Measurements from ENCODE around the gene MAU2. TPM values are rescaled to one million over a fixed set of nuclear protein-coding genes. Genes with fewer than 3 reads are reported as not detected.
A peak's percentile ranks its signal among the peaks of the same experiment; 100 is the strongest.
"Not testable (repeated sequence)": the region's sequence is repeated elsewhere in the genome, so short reads cannot be mapped to it uniquely, and the experiment has no call there.

Gene MAU2
- total RNA-seq, 1 donor from 2014 or later, result 45.4 TPM

DNA sequence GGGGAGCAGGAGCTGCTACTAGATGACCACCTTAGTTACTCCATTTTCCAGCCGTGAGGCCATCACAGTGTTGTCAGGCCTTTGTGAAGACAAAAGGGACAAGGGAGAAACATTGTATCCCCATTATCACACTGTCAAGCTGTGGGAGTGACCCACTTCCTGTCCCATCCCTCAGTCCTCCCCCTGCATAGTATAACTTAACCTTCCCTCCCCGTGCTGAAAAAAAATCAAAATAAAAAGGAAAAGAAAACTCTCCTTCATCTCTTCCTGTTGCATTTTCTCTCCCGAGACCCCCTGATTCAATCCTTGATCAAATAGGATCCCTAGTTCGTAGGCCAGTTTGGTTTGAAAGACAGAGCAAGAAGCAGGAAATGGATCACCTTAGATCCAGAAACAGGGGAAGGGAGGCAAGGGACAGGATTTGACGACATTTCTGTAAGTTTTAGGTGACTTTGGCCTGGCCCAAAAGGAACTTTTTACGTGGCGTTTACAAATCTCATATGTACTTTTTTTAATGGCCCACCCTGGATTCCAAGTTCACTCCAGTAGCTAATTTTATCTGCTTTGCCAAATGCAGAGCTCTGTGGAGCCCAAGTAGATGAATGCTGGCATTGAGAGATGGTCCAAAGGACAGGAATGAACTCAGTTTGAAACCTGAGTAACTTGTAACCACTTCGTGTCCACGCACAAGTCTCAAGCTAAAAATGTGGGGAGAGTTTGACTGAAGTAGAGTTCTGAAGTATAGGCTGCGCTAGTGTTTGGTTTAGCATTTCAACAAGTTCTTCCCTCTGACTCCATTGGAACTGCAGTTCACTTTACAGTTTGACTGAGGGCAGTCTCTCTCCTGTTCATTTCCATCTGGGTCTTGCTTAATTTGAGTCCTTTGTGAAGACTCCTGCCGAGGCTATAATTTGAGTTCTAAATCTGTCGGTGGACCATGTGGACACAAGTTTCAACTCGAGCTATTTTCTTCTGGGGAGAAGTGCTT, 68.2 kb downstream of the MAU2 start:
- peak; percentile 4 for DNase-seq (ENCODE audit: low spot score)
- Mint-ChIP-seq H3K27ac (ENCODE audit: unreplicated experiment) (peak overlapping the region; percentile 82), H3K4me1 (ENCODE audit: low read depth) (peaks cover 35% of the 10 kb centered on the region), H3K27me3 (ENCODE audit: low read depth) (no peaks in the 10 kb centered on the region), H3K9me3 (ENCODE audit: low read depth) (no peaks in the 10 kb centered on the region), H3K4me3 (ENCODE audit: unreplicated experiment) (peak overlapping the region; percentile 38), H3K36me3 (ENCODE audit: low read depth) (no peaks in the 10 kb centered on the region)
- TF ChIP-seq, protein P1, sequence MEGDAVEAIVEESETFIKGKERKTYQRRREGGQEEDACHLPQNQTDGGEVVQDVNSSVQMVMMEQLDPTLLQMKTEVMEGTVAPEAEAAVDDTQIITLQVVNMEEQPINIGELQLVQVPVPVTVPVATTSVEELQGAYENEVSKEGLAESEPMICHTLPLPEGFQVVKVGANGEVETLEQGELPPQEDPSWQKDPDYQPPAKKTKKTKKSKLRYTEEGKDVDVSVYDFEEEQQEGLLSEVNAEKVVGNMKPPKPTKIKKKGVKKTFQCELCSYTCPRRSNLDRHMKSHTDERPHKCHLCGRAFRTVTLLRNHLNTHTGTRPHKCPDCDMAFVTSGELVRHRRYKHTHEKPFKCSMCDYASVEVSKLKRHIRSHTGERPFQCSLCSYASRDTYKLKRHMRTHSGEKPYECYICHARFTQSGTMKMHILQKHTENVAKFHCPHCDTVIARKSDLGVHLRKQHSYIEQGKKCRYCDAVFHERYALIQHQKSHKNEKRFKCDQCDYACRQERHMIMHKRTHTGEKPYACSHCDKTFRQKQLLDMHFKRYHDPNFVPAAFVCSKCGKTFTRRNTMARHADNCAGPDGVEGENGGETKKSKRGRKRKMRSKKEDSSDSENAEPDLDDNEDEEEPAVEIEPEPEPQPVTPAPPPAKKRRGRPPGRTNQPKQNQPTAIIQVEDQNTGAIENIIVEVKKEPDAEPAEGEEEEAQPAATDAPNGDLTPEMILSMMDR (IDR thresholded peaks at IDR 0.05), result no peak

DNA sequence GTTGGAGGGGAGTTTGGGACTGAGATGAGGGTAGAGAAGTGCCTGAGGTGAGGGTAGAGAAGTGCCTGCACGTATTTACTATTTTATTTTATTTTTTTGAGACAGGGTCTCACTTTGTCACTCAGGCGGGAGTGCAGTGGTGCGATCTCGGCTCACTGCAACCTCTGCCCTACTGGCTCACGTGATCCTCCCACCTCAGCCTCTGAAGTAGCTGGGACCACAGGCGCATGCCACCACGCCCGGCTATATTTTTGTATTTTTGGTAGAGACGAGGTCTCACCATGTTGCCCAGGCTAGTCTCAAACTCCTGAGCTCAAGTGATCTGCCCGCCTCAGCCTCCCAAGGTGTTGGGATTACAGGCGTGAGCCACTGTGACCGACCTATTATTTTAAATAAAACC, 69.1 kb downstream of the MAU2 start:
- H3K27ac Mint-ChIP-seq (ENCODE audit: unreplicated experiment), result peak overlapping the region; percentile 82
- peak; percentile 24 for DNase-seq (ENCODE audit: low spot score)
- not testable (repeated sequence) for H3K9me3 Mint-ChIP-seq (ENCODE audit: low read depth); H3K27me3 Mint-ChIP-seq (ENCODE audit: low read depth); H3K4me3 Mint-ChIP-seq (ENCODE audit: unreplicated experiment); H3K36me3 Mint-ChIP-seq (ENCODE audit: low read depth)
- H3K4me1 Mint-ChIP-seq (ENCODE audit: low read depth), result peaks cover 38% of the 10 kb centered on the region

DNA sequence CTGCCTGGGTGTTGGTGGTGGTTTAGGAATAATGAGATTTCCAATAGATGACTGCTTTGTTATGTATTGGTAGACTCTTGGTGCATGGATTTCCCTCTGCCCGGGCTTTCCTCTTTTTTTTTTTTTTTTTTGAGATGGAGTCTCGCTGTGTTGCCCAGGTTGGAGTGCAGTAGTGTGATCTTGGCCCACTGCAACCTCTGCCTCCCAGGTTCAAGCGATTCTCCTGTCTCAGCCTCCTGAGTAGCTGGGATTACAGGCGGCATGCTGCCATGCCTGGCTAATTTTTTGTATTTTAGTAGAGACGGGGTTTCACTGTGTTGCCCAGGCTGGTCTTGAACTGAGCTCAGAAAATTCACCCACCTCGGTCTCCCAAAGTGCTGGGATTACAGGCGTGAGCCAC, 73.7 kb downstream of the MAU2 start:
- H3K4me3 Mint-ChIP-seq (ENCODE audit: unreplicated experiment); DNase-seq (ENCODE audit: low spot score); H3K36me3 Mint-ChIP-seq (ENCODE audit: low read depth); H3K27me3 Mint-ChIP-seq (ENCODE audit: low read depth); H3K9me3 Mint-ChIP-seq (ENCODE audit: low read depth); H3K27ac Mint-ChIP-seq (ENCODE audit: unreplicated experiment): not testable (repeated sequence)
- peaks cover 16% of the 10 kb centered on the region for H3K4me1 Mint-ChIP-seq (ENCODE audit: low read depth)

DNA sequence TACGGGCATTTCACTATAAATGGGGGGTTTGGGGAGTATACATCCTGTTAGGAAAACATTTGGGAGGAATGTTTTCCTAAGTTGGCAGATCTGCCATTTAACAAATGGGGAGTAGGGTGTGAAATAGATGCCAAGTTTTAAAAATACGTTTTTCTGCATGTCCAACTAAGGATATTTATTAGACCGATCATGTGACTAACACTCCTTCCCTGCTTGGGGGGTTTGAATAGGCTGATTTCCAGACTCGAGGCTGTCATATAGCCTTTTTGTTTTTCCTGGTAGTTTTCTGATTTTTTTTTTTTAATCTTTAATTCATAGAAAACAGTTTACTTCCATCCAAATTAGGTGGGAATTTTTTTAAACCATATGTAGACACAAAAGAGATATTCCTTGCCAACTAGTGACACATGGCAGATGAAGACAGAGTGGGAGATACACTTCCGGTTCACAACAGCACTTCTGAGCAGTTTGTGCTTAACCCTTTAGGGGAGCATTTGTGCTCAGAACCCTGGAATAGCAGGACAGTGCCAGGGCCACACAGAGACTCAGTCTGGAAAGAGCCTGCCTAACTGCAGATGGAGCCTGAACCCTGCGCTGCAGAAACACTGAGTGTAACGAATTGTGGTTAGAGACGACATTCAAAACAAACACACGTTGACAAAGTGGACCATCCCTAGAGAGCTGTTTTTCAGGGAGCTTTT, 79.3 kb downstream of the MAU2 start:
- peaks cover 37% of the 10 kb centered on the region for H3K4me1 Mint-ChIP-seq (ENCODE audit: low read depth)
- TF ChIP-seq, protein P1 (IDR thresholded peaks at IDR 0.05), result no peak
- DNase-seq (ENCODE audit: low spot score), result no peak
- no peaks in the 10 kb centered on the region for H3K9me3 Mint-ChIP-seq (ENCODE audit: low read depth)
- H3K36me3 Mint-ChIP-seq (ENCODE audit: low read depth), result no peaks in the 10 kb centered on the region
- peak overlapping the region; percentile 7 for H3K4me3 Mint-ChIP-seq (ENCODE audit: unreplicated experiment)
- H3K27me3 Mint-ChIP-seq (ENCODE audit: low read depth), result no peaks in the 10 kb centered on the region
- peak overlapping the region; percentile 81 for H3K27ac Mint-ChIP-seq (ENCODE audit: unreplicated experiment)

DNA sequence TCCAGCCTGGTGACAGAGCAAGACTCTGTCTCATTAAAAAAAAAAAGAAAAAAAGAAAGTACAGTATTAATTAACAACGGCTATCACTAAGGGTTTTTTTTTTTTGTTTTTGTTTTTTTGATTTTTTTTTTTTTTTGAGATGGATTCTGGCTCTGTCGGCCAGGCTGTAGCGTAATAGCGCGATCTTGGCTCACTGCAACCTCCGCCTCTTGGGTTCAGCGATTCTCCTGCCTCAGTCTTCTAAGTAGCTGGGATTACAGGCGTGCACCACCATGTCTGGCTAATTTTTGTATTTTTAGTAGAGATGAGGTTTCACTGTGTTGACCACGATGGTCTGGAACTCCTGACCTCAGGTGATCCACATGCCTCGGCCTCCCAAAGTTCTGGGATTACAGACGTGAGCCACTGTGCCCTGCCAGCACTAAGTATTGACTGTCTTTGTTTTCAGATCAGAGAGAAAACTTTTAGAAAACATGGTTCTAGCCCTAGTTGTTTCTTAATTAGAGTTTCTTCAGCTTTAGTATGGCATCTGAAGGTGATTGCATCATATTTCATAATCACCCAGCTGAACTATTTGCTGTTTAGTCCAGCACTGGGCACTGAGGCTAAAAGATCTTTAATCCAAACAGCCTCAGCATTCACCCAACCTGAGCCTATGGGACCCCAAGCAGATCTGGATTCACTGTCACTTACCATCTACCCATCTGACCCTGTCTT, 82.2 kb downstream of the MAU2 start:
- Mint-ChIP-seq H3K4me1 (ENCODE audit: low read depth) (peaks cover 52% of the 10 kb centered on the region), H3K4me3 (ENCODE audit: unreplicated experiment) (no peak overlapping the region), H3K36me3 (ENCODE audit: low read depth) (no peaks in the 10 kb centered on the region), H3K9me3 (ENCODE audit: low read depth) (no peaks in the 10 kb centered on the region), H3K27me3 (ENCODE audit: low read depth) (no peaks in the 10 kb centered on the region), H3K27ac (ENCODE audit: unreplicated experiment) (peak overlapping the region; percentile 91)
- DNase-seq (ENCODE audit: low spot score), result no peak
- TF ChIP-seq, protein P1 (IDR thresholded peaks at IDR 0.05), result no peak
